ENCODE measurements around the gene RANBP3.

DNA sequence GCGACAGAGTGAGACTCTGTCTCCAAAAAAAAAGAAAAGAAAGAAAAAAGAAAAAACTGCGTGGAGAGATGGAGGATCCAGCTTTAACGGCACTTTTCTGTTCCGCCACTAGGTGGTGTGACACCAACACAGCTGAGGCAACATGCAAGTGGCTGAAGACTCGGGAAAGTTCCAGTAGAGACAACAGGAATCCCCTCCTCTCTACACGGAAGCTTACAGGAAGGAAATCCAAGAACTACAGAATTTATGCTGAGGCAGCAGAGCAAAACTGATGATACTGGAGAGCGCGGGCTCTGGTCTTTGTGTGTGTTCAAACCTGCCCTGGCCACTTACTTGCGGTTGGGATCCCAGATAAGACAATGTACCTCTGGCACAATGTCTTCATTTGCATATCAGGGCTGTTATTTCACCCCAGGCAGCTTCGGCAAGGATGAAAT is 9.9 kb downstream of the RANBP3 start:
- TF ChIP-seq, protein P1, sequence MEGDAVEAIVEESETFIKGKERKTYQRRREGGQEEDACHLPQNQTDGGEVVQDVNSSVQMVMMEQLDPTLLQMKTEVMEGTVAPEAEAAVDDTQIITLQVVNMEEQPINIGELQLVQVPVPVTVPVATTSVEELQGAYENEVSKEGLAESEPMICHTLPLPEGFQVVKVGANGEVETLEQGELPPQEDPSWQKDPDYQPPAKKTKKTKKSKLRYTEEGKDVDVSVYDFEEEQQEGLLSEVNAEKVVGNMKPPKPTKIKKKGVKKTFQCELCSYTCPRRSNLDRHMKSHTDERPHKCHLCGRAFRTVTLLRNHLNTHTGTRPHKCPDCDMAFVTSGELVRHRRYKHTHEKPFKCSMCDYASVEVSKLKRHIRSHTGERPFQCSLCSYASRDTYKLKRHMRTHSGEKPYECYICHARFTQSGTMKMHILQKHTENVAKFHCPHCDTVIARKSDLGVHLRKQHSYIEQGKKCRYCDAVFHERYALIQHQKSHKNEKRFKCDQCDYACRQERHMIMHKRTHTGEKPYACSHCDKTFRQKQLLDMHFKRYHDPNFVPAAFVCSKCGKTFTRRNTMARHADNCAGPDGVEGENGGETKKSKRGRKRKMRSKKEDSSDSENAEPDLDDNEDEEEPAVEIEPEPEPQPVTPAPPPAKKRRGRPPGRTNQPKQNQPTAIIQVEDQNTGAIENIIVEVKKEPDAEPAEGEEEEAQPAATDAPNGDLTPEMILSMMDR (conservative IDR thresholded peaks at IDR 0.05 in 1 of 2, IDR thresholded peaks at IDR 0.05 in 1 of 2; ENCODE audit: extremely low read depth in 1 of 2, insufficient read depth in 1 of 2, low read depth in 1 of 2, low read length in 2 of 2): peak; percentile 86 to 96
- TF ChIP-seq EZH2 (IDR thresholded peaks at IDR 0.05; ENCODE audit: borderline replicate concordance, low read length): no peak
